ENCODE measurements around the gene SLC13A2.
"Not testable (repeated sequence)": the region's sequence is repeated elsewhere in the genome, so short reads cannot be mapped to it uniquely, and the experiment has no call there.

The SLC13A2 gene

DNA sequence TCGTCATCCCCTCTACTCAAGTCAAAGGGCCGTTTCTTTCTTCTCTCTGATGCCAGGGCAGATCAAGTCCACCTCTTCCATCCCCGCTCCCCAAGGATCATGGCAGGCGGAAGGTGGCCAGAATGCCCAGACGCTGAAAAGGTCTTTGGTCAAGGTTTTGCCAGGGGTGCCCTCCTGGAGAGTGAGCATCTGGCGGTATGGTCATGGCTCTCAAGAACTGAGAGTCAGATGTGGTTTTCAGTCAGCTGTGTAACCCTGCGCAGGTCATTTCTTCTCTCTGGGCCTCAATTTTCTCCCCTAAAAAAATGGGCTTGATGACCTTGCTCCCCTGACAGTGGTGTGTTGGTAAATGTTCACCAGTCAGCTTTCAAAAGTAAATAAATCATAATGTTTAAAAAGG, 45.1 kb downstream of the SLC13A2 start:
- no peak for DNase-seq

DNA sequence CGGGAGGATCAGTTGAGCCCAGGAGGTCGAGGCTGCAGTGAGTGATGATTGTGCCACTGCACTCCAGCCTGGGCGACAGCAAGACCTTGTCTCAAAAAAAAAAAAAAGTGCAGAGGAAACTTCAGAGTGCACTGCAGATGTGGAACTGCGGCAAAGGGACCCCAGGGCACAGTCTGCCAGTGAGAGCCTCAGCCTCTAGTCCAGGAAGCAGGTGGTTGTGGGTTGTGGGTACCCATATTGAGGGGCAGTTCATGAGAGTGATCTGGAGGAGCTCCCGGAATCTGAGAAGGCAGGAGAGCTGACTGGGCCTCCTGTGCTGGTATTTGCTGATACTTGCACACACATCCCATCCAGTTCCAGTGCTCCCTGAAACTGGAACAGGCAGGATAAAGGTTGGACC, 45.8 kb downstream of the SLC13A2 start:
- no peak for DNase-seq

- no peak for DNase-seq
Measured at GRCh38 chr17:28520687-28521086, 47.2 kb downstream of the SLC13A2 start.

GRCh38 chr17:28521311-28522085, 48.1 kb downstream of the SLC13A2 start:
- no peak for DNase-seq

- DNase-seq: not testable (repeated sequence)
Measured at GRCh38 chr17:28522281-28522680, 48.8 kb downstream of the SLC13A2 start.

DNA sequence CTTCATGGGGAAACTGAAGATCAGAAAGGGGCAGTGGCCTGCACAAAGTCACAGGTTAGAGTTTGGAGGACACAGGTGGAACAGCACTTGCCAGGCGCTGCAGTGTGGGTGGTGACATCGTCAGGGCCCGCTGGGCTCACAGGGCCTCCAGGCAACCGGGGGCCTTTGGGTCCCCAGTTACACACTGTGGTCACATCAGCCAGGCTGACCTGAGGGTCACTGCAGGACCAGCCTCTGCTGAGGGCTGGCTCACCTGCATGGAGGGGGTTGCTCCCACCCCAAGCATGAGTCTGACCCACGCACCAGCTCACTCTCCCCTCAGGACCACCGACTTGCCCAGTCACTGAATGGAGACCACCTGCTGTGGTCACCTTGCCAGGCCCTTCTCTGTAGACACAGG, 49.7 kb downstream of the SLC13A2 start:
- DNase-seq: no peak

GRCh38 chr17:28523876-28524275, 50.4 kb downstream of the SLC13A2 start:
- DNase-seq: no peak

GRCh38 chr17:28524476-28525424, 51.3 kb downstream of the SLC13A2 start:
- DNase-seq: peak; percentile 73

- DNase-seq: no peak
Measured at GRCh38 chr17:28526381-28526780, 52.9 kb downstream of the SLC13A2 start.

DNA sequence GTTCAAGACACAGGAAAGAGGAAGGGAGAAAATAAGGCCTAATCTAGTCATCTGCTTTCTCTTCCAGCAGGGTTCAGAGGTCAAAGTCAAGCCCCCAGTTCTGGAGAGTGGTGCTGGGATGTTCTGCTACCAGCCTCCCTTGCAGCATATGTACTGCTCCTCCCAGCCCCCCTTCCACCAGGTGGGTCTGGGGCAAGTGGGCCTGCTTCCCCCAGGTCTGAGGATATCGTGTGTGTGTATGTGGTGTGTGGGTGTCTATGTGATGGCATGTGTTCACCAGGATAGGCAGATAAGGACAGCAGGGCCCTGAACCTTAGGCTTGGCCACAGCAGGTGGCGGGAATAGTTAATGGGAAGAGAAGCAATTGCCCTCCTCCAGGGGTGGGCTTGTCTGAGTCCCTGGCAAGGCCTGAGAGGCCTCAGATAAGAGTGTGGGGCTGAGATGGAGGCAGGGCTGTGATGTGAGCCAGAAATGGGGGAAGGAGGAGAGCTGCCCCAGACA, 53.8 kb downstream of the SLC13A2 start:
- no peak for DNase-seq

GRCh38 chr17:28527859-28528258, 54.4 kb downstream of the SLC13A2 start:
- no peak for DNase-seq

GRCh38 chr17:28528327-28529012, 55.0 kb downstream of the SLC13A2 start:
- peak; percentile 39 for DNase-seq

GRCh38 chr17:28529013-28529400, 55.6 kb downstream of the SLC13A2 start:
- no peak for DNase-seq

- DNase-seq: no peak
Measured at GRCh38 chr17:28530250-28530649, 56.8 kb downstream of the SLC13A2 start.

DNA sequence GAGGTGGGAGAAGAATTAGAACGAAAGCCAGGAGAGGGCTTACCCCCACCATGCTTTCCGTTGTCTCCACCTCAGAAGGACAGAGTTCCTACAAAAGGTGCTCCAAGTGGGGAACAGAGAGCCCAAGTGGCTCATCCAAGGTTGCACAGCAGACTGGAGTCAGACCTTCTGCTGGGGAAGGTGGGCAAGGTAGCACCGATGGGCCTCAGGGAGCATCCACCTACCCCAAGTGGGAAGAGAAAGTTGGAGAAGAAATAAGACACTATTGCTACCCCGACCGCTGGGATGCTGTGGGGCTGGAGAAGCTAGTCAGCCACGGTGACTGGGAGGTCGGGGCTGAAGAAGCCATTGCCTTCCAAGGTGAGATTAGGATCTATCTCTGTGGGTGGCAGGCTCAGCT, 57.5 kb downstream of the SLC13A2 start:
- no peak for DNase-seq

GRCh38 chr17:28532050-28532960, 58.9 kb downstream of the SLC13A2 start:
- DNase-seq: peak; percentile 22

GRCh38 chr17:28533091-28533807, 59.8 kb downstream of the SLC13A2 start:
- DNase-seq: no peak

- no peak for DNase-seq
Measured at GRCh38 chr17:28534740-28535375, 61.4 kb downstream of the SLC13A2 start.

DNA sequence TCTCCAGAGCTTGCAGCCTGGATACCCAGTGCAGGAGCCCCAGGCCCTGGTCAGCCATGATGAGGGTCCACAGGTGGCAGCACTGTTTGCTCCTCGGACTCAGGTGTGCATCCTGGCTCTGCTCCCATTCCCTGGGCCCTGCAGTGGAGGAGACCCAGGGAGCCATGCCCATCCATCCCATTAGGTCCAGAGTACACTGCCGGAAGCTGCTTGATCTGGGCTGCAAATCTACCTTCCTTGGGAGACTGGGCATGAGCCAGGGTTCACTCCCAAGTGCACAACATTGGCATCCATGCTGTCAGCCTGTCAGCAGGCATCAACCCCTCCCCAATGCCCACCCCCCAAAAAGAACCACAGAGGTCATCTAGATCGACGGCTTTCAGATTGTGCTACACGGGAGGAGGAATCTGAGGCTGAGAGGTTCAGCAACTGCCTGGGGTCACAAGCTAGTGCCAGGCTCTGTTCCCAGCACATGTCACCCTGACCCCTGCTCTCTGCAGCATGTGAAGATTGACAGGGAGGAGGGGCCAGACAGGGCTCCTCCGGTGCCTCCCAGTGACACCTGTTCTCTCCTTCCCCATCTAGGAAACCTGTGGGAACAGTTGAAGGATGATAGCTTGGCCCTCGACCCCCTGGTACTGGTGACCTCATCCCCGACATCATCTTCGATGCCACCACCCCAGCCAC, 63.2 kb downstream of the SLC13A2 start:
- no peak for DNase-seq

- DNase-seq: no peak
Measured at GRCh38 chr17:28537219-28537610, 63.8 kb downstream of the SLC13A2 start.
